Measurements from ENCODE around the gene AK1. TPM values are rescaled to one million over a fixed set of nuclear protein-coding genes. Genes with fewer than 3 reads are reported as not detected.

AK1 gene
- total and polyA plus RNA-seq, 2 experiments from 2014 or later: 16.2 to 35.5 TPM

- H3K36me3 Mint-ChIP-seq (ENCODE audit: low read depth): no peaks in the 10 kb centered on the region
- no peaks in the 10 kb centered on the region for H3K9me3 Mint-ChIP-seq
- no peaks in the 10 kb centered on the region for H4K20me1 ChIP-seq (replicated peaks; ENCODE audit: insufficient read depth)
- no peak overlapping the region for H3K27ac Mint-ChIP-seq
- no peak for ATAC-seq
- H3K36me3 ChIP-seq (ENCODE audit: insufficient read depth): no peaks in the 10 kb centered on the region
- H3K27me3 Mint-ChIP-seq (ENCODE audit: insufficient read depth, low read depth, poor library complexity): peaks cover 4% of the 10 kb centered on the region
- TF ChIP-seq EZH2phosphoT487 (IDR thresholded peaks at IDR 0.05; ENCODE audit: unreplicated experiment) (no peak), NANOG (IDR thresholded peaks at IDR 0.05; ENCODE audit: borderline replicate concordance) (no peak), ZNF331 (CRISPR knock-in tag; IDR thresholded peaks at IDR 0.05; ENCODE audit: low read depth) (no peak), ZNF114 (CRISPR knock-in tag; IDR thresholded peaks at IDR 0.05) (no peak), EZH2 (IDR thresholded peaks at IDR 0.05; ENCODE audit: low read depth, unreplicated experiment) (no peak), REST (IDR thresholded peaks at IDR 0.05; ENCODE audit: unreplicated experiment) (no peak), POLR2AphosphoS5 (IDR thresholded peaks at IDR 0.05; ENCODE audit: low read depth) (no peak), CREB1 (CRISPR knock-in tag; IDR thresholded peaks at IDR 0.05; ENCODE audit: low read depth) (no peak), JUNB (IDR thresholded peaks at IDR 0.05; ENCODE audit: unreplicated experiment) (no peak), ZNF462 (CRISPR knock-in tag; IDR thresholded peaks at IDR 0.05) (no peak), STAT1 (IDR thresholded peaks at IDR 0.05; ENCODE audit: unreplicated experiment) (no peak), ETS1 (IDR thresholded peaks at IDR 0.05) (no peak), CTCF (conservative IDR thresholded peaks at IDR 0.05; ENCODE audit: low read depth in 2 of 2) (no peak)
- H3K79me2 ChIP-seq (replicated peaks; ENCODE audit: insufficient read depth): no peaks in the 10 kb centered on the region
- H3K4me3 Mint-ChIP-seq: no peak overlapping the region
- no peak overlapping the region for H3K27ac ChIP-seq (ENCODE audit: low read depth)
- H3K4me2 ChIP-seq: no peak overlapping the region
- H3K4me3 ChIP-seq: no peak overlapping the region
- H3K4me1 Mint-ChIP-seq: peaks cover 10% of the 10 kb centered on the region
- no peaks in the 10 kb centered on the region for H3F3A ChIP-seq (replicated peaks; ENCODE audit: low read depth)
- H2AFZ ChIP-seq: no peak overlapping the region
- no peaks in the 10 kb centered on the region for H3K4me1 ChIP-seq (ENCODE audit: insufficient read depth)
- no peaks in the 10 kb centered on the region for H3K9me2 ChIP-seq (ENCODE audit: insufficient read depth)
- DNase-seq (ENCODE audit: low spot score): no peak
- no peaks in the 10 kb centered on the region for H3K27me3 ChIP-seq (ENCODE audit: insufficient read depth)
Measured at GRCh38 chr9:127835991-127836516, 41.4 kb downstream of the AK1 start.

Data from GM23338 (cell line).